H9 (cell line): Measurements from ENCODE around the gene MAPK7. TPM values are rescaled to one million over a fixed set of nuclear protein-coding genes. Genes with fewer than 3 reads are reported as not detected.

Experiments
- DNase-seq: peaks from one replicate; pipeline ENCODE4 v3.0.0-alpha.2; 2017
- H2AFZ ChIP-seq: one replicate; pipeline ENCODE4 v1.6.1; 2013; ENCODE audit warnings: mild to moderate bottlenecking, low read length, control low read depth, moderate library complexity
- H2AK5ac ChIP-seq: 2 replicates; pipeline ENCODE4 v1.6.1; 2013; ENCODE audit warnings: low read length, control low read depth, mixed read lengths; ENCODE audit not compliant: insufficient read length
- H2BK120ac ChIP-seq: one replicate; pipeline ENCODE4 v1.6.1; 2013; ENCODE audit warnings: low read depth, mild to moderate bottlenecking, low read length, control low read depth, inconsistent platforms; ENCODE audit not compliant: poor library complexity, severe bottlenecking
- H2BK12ac ChIP-seq: 2 replicates; pipeline ENCODE4 v1.6.1; 2013; ENCODE audit warnings: low read length, control low read depth, mixed read lengths, low read depth; ENCODE audit not compliant: insufficient read length
- H2BK15ac ChIP-seq: 2 replicates; pipeline ENCODE4 v1.6.1; 2013; ENCODE audit warnings: low read depth, low read length, control low read depth
- H2BK20ac ChIP-seq: one replicate; pipeline ENCODE4 v1.6.1; 2013; ENCODE audit warnings: low read depth, mild to moderate bottlenecking, low read length, control low read depth, inconsistent platforms; ENCODE audit not compliant: poor library complexity, severe bottlenecking
- H2BK5ac ChIP-seq: 2 replicates; pipeline ENCODE4 v1.6.1; 2013; ENCODE audit warnings: low read length, control low read depth, mixed read lengths; ENCODE audit not compliant: insufficient read length
- H3K14ac ChIP-seq: 2 replicates; pipeline ENCODE4 v1.6.1; 2013; ENCODE audit warnings: low read length, control low read depth; ENCODE audit not compliant: insufficient read depth
- H3K18ac ChIP-seq: 2 replicates; pipeline ENCODE4 v1.6.1; 2013; ENCODE audit warnings: low read depth, mild to moderate bottlenecking, mixed read lengths, low read length, control low read depth; ENCODE audit not compliant: insufficient read length
- H3K23ac ChIP-seq: 2 replicates; pipeline ENCODE4 v1.6.1; 2013; ENCODE audit warnings: low read length, control low read depth, mixed read lengths, low read depth; ENCODE audit not compliant: insufficient read length
- H3K23me2 ChIP-seq: 2 replicates; pipeline ENCODE4 v1.6.1; 2013; ENCODE audit warnings: low read depth, mild to moderate bottlenecking, mixed read lengths, low read length, control low read depth; ENCODE audit not compliant: insufficient read length, poor library complexity, severe bottlenecking
- H3K27ac ChIP-seq: 2 replicates; pipeline ENCODE4 v1.5.1; 2013; ENCODE audit warnings: low read length, control low read depth, mixed read lengths, low read depth; ENCODE audit not compliant: insufficient read length
- H3K27me3 ChIP-seq: 2 replicates; pipeline ENCODE4 v1.6.1; 2013; ENCODE audit warnings: low read length, control low read depth, inconsistent platforms; ENCODE audit not compliant: insufficient read depth
- H3K4ac ChIP-seq: 2 replicates; pipeline ENCODE4 v1.6.1; 2013; ENCODE audit warnings: low read depth, mild to moderate bottlenecking, control low read depth, inconsistent platforms, low read length, moderate library complexity
- H3K4me1 ChIP-seq: 2 replicates; pipeline ENCODE4 v1.6.1; 2013; ENCODE audit warnings: low read length, control low read depth, inconsistent platforms; ENCODE audit not compliant: insufficient read depth
- H3K4me2 ChIP-seq: 2 replicates; pipeline ENCODE4 v1.6.1; 2013; ENCODE audit warnings: low read length, control low read depth, mixed read lengths; ENCODE audit not compliant: insufficient read length, insufficient read depth
- H3K56ac ChIP-seq: 2 replicates; pipeline ENCODE4 v1.6.1; 2013; ENCODE audit warnings: low read depth, mild to moderate bottlenecking, mixed read lengths, low read length, control low read depth; ENCODE audit not compliant: insufficient read length
- H3K79me1 ChIP-seq: 2 replicates; pipeline ENCODE4 v1.6.1; 2013; ENCODE audit warnings: low read depth, mild to moderate bottlenecking, moderate library complexity, low read length, control low read depth, inconsistent platforms; ENCODE audit not compliant: insufficient read depth, poor library complexity, severe bottlenecking
- H3K79me2 ChIP-seq: 2 replicates; pipeline ENCODE4 v1.6.1; 2013; ENCODE audit warnings: low read length, control low read depth, inconsistent platforms; ENCODE audit not compliant: insufficient read depth
- H3K9ac ChIP-seq: 2 replicates; pipeline ENCODE4 v1.6.1; 2013; ENCODE audit warnings: low read length, control low read depth, mixed read lengths; ENCODE audit not compliant: insufficient read length; ENCODE audit errors: extremely low read depth
- H3K9me3 ChIP-seq: one replicate; pipeline ENCODE4 v1.6.1; 2013; ENCODE audit warnings: low read depth, low read length, inconsistent platforms; ENCODE audit not compliant: control insufficient read depth
- H3T11ph ChIP-seq: one replicate; pipeline ENCODE4 v1.6.1; 2013; ENCODE audit warnings: mild to moderate bottlenecking, low read length, control low read depth, inconsistent platforms
- H4K20me1 ChIP-seq: one replicate; pipeline ENCODE4 v1.6.1; 2013; ENCODE audit not compliant: control insufficient read depth, insufficient read length, insufficient read depth
- H4K5ac ChIP-seq: 2 replicates; pipeline ENCODE4 v1.6.1; 2013; ENCODE audit warnings: low read depth, mild to moderate bottlenecking, mixed read lengths, low read length, control low read depth; ENCODE audit not compliant: insufficient read length
- H4K8ac ChIP-seq: replicated peaks from 2 replicates; pipeline ENCODE4 v1.6.1; 2013; ENCODE audit warnings: low read length, control low read depth, mixed read lengths, low read depth; ENCODE audit not compliant: insufficient read length
- H4K91ac ChIP-seq: 2 replicates; pipeline ENCODE4 v1.6.1; 2013; ENCODE audit warnings: low read depth, mild to moderate bottlenecking, moderate library complexity, mixed read lengths, low read length, control low read depth; ENCODE audit not compliant: insufficient read length
- H3K27ac Mint-ChIP-seq, 3 experiments: 2 replicates in 2 of 3; 3 replicates in 1 of 3; pipeline ENCODE4 v1.8.0; 2020 to 2021; ENCODE audit warnings: mixed read lengths in 3 of 3, mild to moderate bottlenecking in 1 of 3, moderate library complexity in 1 of 3
- H3K27me3 Mint-ChIP-seq: 2 replicates; pipeline ENCODE4 v1.8.0; 2021; ENCODE audit warnings: low read depth, mild to moderate bottlenecking, moderate library complexity, mixed read lengths
- H3K36me3 Mint-ChIP-seq, 3 experiments: 2 replicates in 2 of 3; 3 replicates in 1 of 3; pipeline ENCODE4 v1.8.0; 2020 to 2021; ENCODE audit warnings: low read depth in 3 of 3, mixed read lengths in 3 of 3; ENCODE audit not compliant: insufficient read depth in 1 of 3
- H3K4me1 Mint-ChIP-seq, 2 experiments: 2 replicates each; pipeline ENCODE4 v1.8.0; 2020; ENCODE audit warnings: mixed read lengths in 2 of 2
- H3K4me3 Mint-ChIP-seq, 2 experiments: 2 replicates in 1 of 2; 3 replicates in 1 of 2; pipeline ENCODE4 v1.8.0; 2020 to 2021; ENCODE audit warnings: mild to moderate bottlenecking in 2 of 2, mixed read lengths in 2 of 2, moderate library complexity in 1 of 2
- H3K9me3 Mint-ChIP-seq, 2 experiments: 2 replicates in 1 of 2; 3 replicates in 1 of 2; pipeline ENCODE4 v1.8.0; 2020; ENCODE audit warnings: mild to moderate bottlenecking in 2 of 2, mixed read lengths in 2 of 2, moderate library complexity in 1 of 2
- CTCF ChIP-seq: fragments of 200-600 bp; sonication (generic); conservative IDR thresholded peaks from 3 replicates; pipeline ENCODE4 v1.8.0; 2021; ENCODE audit warnings: antibody characterized with exemption, mild to moderate bottlenecking
- WGBS: extraction: QIAGEN DNeasy Blood & Tissue Kit; methylation state at CpG from one replicate; pipeline ENCODE4 v1.1.7; 2013; ENCODE audit warnings: missing lambda C conversion rate, low lambda C conversion rate, mixed read lengths; ENCODE audit not compliant: insufficient read length; ENCODE audit errors: extremely low coverage; 5-methylcytosine and 5-hydroxymethylcytosine counted together
- total RNA-seq: library from RNA; stranded (reverse); gene quantifications from 2 replicates; pipeline ENCODE4 v1.2.1, GENCODE V29; 2021

The MAPK7 gene
- total RNA-seq, 1 experiment from 2014 or later = 43.8 TPM

DNA sequence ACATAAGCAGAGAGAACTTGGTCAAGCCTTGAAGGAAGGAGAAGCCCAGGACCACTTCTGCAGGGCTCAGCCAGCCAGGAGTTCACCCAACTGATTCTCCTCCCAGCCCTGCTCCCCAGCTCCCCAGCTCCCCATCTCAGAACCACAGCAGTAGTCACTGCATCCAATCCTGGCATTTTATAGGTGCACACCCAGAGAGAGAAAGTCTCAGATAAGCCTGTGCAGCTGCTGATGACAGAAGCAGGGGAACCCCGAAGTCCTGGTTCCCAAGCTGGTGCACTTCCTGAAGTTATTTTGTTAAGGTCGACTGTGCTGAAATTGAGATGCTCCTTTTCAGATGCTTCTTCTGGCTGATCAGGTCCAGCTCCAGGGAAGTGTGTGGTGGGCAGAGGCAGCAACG is 39.3 kb downstream of the MAPK7 start:
- no peak overlapping the region; a peak in 1 of 7 replicates for H3K27ac Mint-ChIP-seq
- no peaks in the 10 kb centered on the region for H3K4me1 ChIP-seq
- H3K79me1 ChIP-seq = no peaks in the 10 kb centered on the region
- no peak overlapping the region for H3K18ac ChIP-seq
- peaks cover 7% of the 10 kb centered on the region for H3K27me3 Mint-ChIP-seq
- H3K9ac ChIP-seq = no peak overlapping the region
- H2BK20ac ChIP-seq = no peak overlapping the region
- peaks cover 0 to 14% of the 10 kb centered on the region in 2 experiments; a peak in 2 of 4 replicates for H3K4me1 Mint-ChIP-seq
- H2AK5ac ChIP-seq = no peak overlapping the region
- H4K5ac ChIP-seq = no peak overlapping the region
- no peak overlapping the region for H4K8ac ChIP-seq
- H3K23me2 ChIP-seq = no peaks in the 10 kb centered on the region
- no peak overlapping the region for H3K56ac ChIP-seq
- no peak overlapping the region for H2AFZ ChIP-seq
- H2BK120ac ChIP-seq = no peak overlapping the region
- no peak overlapping the region for H3T11ph ChIP-seq
- no CpG with 5 or more reads among the region's 3 CpGs for WGBS
- no peak for DNase-seq
- H4K91ac ChIP-seq = no peak overlapping the region
- H3K9me3 Mint-ChIP-seq = no peaks in the 10 kb centered on the region
- no peak overlapping the region for H3K14ac ChIP-seq
- H3K4ac ChIP-seq = no peak overlapping the region
- H3K4me2 ChIP-seq = no peak overlapping the region
- no peak overlapping the region for H3K23ac ChIP-seq
- H4K20me1 ChIP-seq = no peaks in the 10 kb centered on the region
- no peaks in the 10 kb centered on the region for H3K9me3 ChIP-seq
- no peak overlapping the region for H2BK15ac ChIP-seq
- TF ChIP-seq CTCF = no peak
- no peak overlapping the region for H3K27ac ChIP-seq
- no peak overlapping the region for H2BK5ac ChIP-seq
- no peaks in the 10 kb centered on the region for H3K36me3 Mint-ChIP-seq
- H3K79me2 ChIP-seq = no peaks in the 10 kb centered on the region
- H2BK12ac ChIP-seq = no peak overlapping the region
- no peak overlapping the region for H3K4me3 Mint-ChIP-seq
- H3K27me3 ChIP-seq = no peaks in the 10 kb centered on the region
